HCT116 (cell line): ENCODE data around the gene ITGAL. TPM values are rescaled to one million over a fixed set of nuclear protein-coding genes. Genes with fewer than 3 reads are reported as not detected.

ENCODE experiments used
- ATAC-seq: fragments of 200-7000 bp; cut with Tn5 transposase; 2 replicates; pipeline ENCODE4 v1.9.1; 2020; ENCODE audit warnings: mild to moderate bottlenecking, moderate library complexity
- BruUV-seq: library from RNA; stranded (reverse); fragments of 400-500 nt; replicated peaks from 2 replicates; lab custom pipeline; 2021; lab: Mats Ljungman, UMichigan
- CTCF ChIA-PET: fragments of 300-600 bp; sonication (Branson Sonifier 250); formaldehyde crosslinking; loops from one replicate; lab custom pipeline; 2021; ENCODE audit warnings: antibody characterized with exemption; lab: Charles Lee
- POLR2A ChIA-PET: fragments of 300-600, 350-600 bp; sonication (Branson Sonifier 250); formaldehyde crosslinking; loops from one replicate; lab custom pipeline; 2021; ENCODE audit warnings: antibody characterized with exemption; lab: Charles Lee
- RAD21 ChIA-PET, 2 experiments: fragments of 300-600 bp; sonication (Branson Sonifier 250); formaldehyde crosslinking; loops; one replicate each; lab custom pipeline; 2023; ENCODE audit warnings: low total read pairs in 2 of 2; ENCODE audit not compliant: uncharacterized antibody in 2 of 2, unreplicated experiment in 2 of 2, low non-redundant PET in 1 of 2; lab: Charles Lee
- DNase-seq: peaks from one replicate; pipeline ENCODE4 v3.0.0-alpha.2; 2010; ENCODE audit warnings: low read depth, low spot score
- H2AFZ ChIP-seq: fragments of 200-600 bp; shearing (Covaris generic), sonication (generic); 2 replicates; pipeline ENCODE4 v1.6.1; 2017; ENCODE audit warnings: low read depth, mixed run types, mixed read lengths, antibody characterized with exemption, low read length; ENCODE audit not compliant: poor library complexity, severe bottlenecking
- H3K27ac ChIP-seq: 2 replicates; pipeline ENCODE4 v1.5.1; 2012; ENCODE audit warnings: low read depth, low read length
- H3K27me3 ChIP-seq: fragments of 200-600 bp; sonication (generic); 2 replicates; pipeline ENCODE4 v1.6.1; 2016; ENCODE audit warnings: mixed run types, low read length, mixed read lengths; ENCODE audit not compliant: insufficient read depth
- H3K36me3 ChIP-seq, 2 experiments: fragments of 200-500 bp in 1 of 2; fragments of 200-600 bp in 1 of 2; sonication (Bioruptor generic) in 1 of 2; sonication (generic) in 1 of 2; 2 replicates each; pipeline versions ENCODE4 v1.5.1 to v1.6.1; 2014 to 2016; ENCODE audit warnings: low read length in 2 of 2, inconsistent platforms in 1 of 2, mixed read lengths in 1 of 2, mixed run types in 1 of 2; ENCODE audit not compliant: insufficient read depth in 2 of 2, control insufficient read depth in 1 of 2
- H3K4me1 ChIP-seq, 2 experiments: fragments of 200-600 bp in 1 of 2; sonication (generic) in 1 of 2; 2 replicates each; pipeline versions ENCODE4 v1.5.1 to v1.6.1; 2012 to 2017; ENCODE audit warnings: low read length in 2 of 2, inconsistent platforms in 1 of 2, mild to moderate bottlenecking in 1 of 2, mixed read lengths in 1 of 2, mixed run types in 1 of 2, moderate library complexity in 1 of 2; ENCODE audit not compliant: insufficient read depth in 2 of 2, control insufficient read depth in 1 of 2
- H3K4me2 ChIP-seq: fragments of 200-600 bp; sonication (generic); 2 replicates; pipeline ENCODE4 v1.6.1; 2017; ENCODE audit warnings: mixed run types, low read length, mixed read lengths
- H3K4me3 ChIP-seq, 2 experiments: fragments of 200-600 bp in 1 of 2; sonication (generic) in 1 of 2; replicated peaks in 1 of 2; 2 replicates each; pipeline ENCODE4 v1.5.1; 2011 to 2016; ENCODE audit warnings: low read length in 2 of 2, control low read depth in 1 of 2, low read depth in 1 of 2, mild to moderate bottlenecking in 1 of 2, mixed read lengths in 1 of 2, mixed run types in 1 of 2
- H3K79me2 ChIP-seq: fragments of 200-600 bp; sonication (generic); 2 replicates; pipeline ENCODE4 v1.6.1; 2017; ENCODE audit warnings: mild to moderate bottlenecking, mixed run types, low read length, moderate library complexity, mixed read lengths; ENCODE audit not compliant: insufficient read depth
- H3K9ac ChIP-seq: fragments of 200-600 bp; sonication (generic); 2 replicates; pipeline ENCODE4 v1.6.1; 2016; ENCODE audit warnings: low read length, mixed read lengths
- H3K9me2 ChIP-seq: fragments of 200-600 bp; sonication (generic), shearing (Covaris generic); 2 replicates; pipeline ENCODE4 v1.6.1; 2017; ENCODE audit warnings: mixed run types, mild to moderate bottlenecking, moderate library complexity; ENCODE audit not compliant: insufficient read depth
- H3K9me3 ChIP-seq, 2 experiments: fragments of 200-500 bp in 1 of 2; fragments of 200-600 bp in 1 of 2; sonication (Bioruptor generic) in 1 of 2; sonication (generic) in 1 of 2; 2 replicates each; pipeline ENCODE4 v1.6.1; 2014 to 2017; ENCODE audit warnings: low read length in 2 of 2, mixed read lengths in 2 of 2, inconsistent platforms in 1 of 2, low read depth in 1 of 2, mild to moderate bottlenecking in 1 of 2, mixed run types in 1 of 2, moderate library complexity in 1 of 2; ENCODE audit not compliant: control insufficient read depth in 1 of 2, insufficient read depth in 1 of 2
- H4K20me1 ChIP-seq: fragments of 200-600 bp; sonication (generic), shearing (Covaris generic); 2 replicates; pipeline ENCODE4 v1.6.1; 2017; ENCODE audit warnings: mixed run types, mild to moderate bottlenecking, moderate library complexity; ENCODE audit not compliant: insufficient read depth
- CBX3 ChIP-seq: IDR thresholded peaks from 2 replicates; pipeline ENCODE4 v1.6.1; 2012; ENCODE audit warnings: low read depth
- CEBPB ChIP-seq: IDR thresholded peaks from 2 replicates; pipeline ENCODE4 v1.6.1; 2012; ENCODE audit warnings: low read depth
- EGR1 ChIP-seq: IDR thresholded peaks from 2 replicates; pipeline ENCODE4 v1.6.1; 2012; ENCODE audit warnings: low read depth
- ELF1 ChIP-seq: IDR thresholded peaks from 2 replicates; pipeline ENCODE4 v1.6.1; 2012; ENCODE audit warnings: low read depth, borderline replicate concordance
- EZH2 ChIP-seq: fragments of 200-600 bp; sonication (generic); IDR thresholded peaks from 2 replicates; pipeline ENCODE4 v1.6.1; 2017; ENCODE audit warnings: antibody characterized with exemption, mixed run types
- EZH2phosphoT487 ChIP-seq: fragments of 200-600 bp; IDR thresholded peaks from 2 replicates; pipeline ENCODE4 v1.6.1; 2018; ENCODE audit warnings: antibody characterized with exemption, borderline replicate concordance
- FOSL1 ChIP-seq: IDR thresholded peaks from 2 replicates; pipeline ENCODE4 v1.6.1; 2012; ENCODE audit warnings: low read depth
- POLR2A ChIP-seq: IDR thresholded peaks from 2 replicates; pipeline ENCODE4 v1.7.0; 2011; ENCODE audit warnings: borderline replicate concordance; ENCODE audit not compliant: insufficient read depth, insufficient read length; ENCODE audit errors: extremely low read depth
- POLR2AphosphoS5 ChIP-seq: IDR thresholded peaks from 2 replicates; pipeline ENCODE4 v1.6.1; 2011; ENCODE audit warnings: mild to moderate bottlenecking, low read depth, low read length, moderate library complexity
- RAD21 ChIP-seq: IDR thresholded peaks from 2 replicates; pipeline ENCODE4 v1.6.1; 2012; ENCODE audit warnings: low read depth, mild to moderate bottlenecking
- SIN3A ChIP-seq: IDR thresholded peaks from 2 replicates; pipeline ENCODE4 v1.6.1; 2012; ENCODE audit warnings: low read depth
- SP1 ChIP-seq: IDR thresholded peaks from 2 replicates; pipeline ENCODE4 v1.6.1; 2012; ENCODE audit warnings: low read depth
- SRF ChIP-seq: IDR thresholded peaks from 2 replicates; pipeline ENCODE4 v1.6.1; 2012; ENCODE audit warnings: low read depth
- YY1 ChIP-seq: IDR thresholded peaks from 2 replicates; pipeline ENCODE4 v1.6.1; 2011; ENCODE audit warnings: low read length, low read depth, moderate library complexity, mild to moderate bottlenecking; ENCODE audit not compliant: insufficient replicate concordance; ENCODE audit errors: extremely low read depth
- ZBTB33 ChIP-seq: IDR thresholded peaks from 2 replicates; pipeline ENCODE4 v1.6.1; 2011; ENCODE audit warnings: mild to moderate bottlenecking, low read length, moderate library complexity; ENCODE audit not compliant: insufficient replicate concordance; ENCODE audit errors: extremely low read depth
- ZFX ChIP-seq: fragments of 450-650 bp; IDR thresholded peaks from 2 replicates; pipeline ENCODE4 v1.6.1; 2017
- ZNF274 ChIP-seq: fragments of 200-500 bp; sonication (Bioruptor generic); IDR thresholded peaks from 2 replicates; pipeline ENCODE4 v1.6.1; 2014; ENCODE audit warnings: mild to moderate bottlenecking, low read depth, low read length, inconsistent platforms
- intact Hi-C: fragments of 100-400 bp; cut with micrococcal nuclease; formaldehyde crosslinking; loops from 2 replicates; pipeline ENCODE4 v1.10.0; 2022
- total RNA-seq: library from RNA; stranded (reverse); gene quantifications from one replicate; pipeline ENCODE4 v1.2.1, GENCODE V29; 2021; ENCODE audit not compliant: unreplicated experiment
- TF ChIP-seq, protein P1 (sequence below): IDR thresholded peaks from 2 replicates; pipeline ENCODE4 v1.6.1; 2012
- TF ChIP-seq, protein P2 (sequence below): IDR thresholded peaks from 2 replicates; pipeline ENCODE4 v1.6.1; 2012
- TF ChIP-seq, protein P3 (sequence below): IDR thresholded peaks from 2 replicates; pipeline ENCODE4 v1.6.1; 2012; ENCODE audit warnings: low read depth

The ITGAL gene
- total RNA-seq, 1 experiment from 2014 or later, result 1.4 TPM

- no TSS peak for BruUV-seq
- no peaks in the 10 kb centered on the region; a peak in 1 of 4 replicates for H3K36me3 ChIP-seq
- H3K27me3 ChIP-seq, result no peaks in the 10 kb centered on the region
- peak within 1 kb of the TSS; percentile 98 for H3K4me2 ChIP-seq
- peak within 1 kb of the TSS; percentile 83 to 90 for H3K4me3 ChIP-seq
- H4K20me1 ChIP-seq, result no peaks in the 10 kb centered on the region
- ATAC-seq, result peak; percentile 85
- H3K27ac ChIP-seq, result peak within 1 kb of the TSS; percentile 87
- peak; percentile 93 for DNase-seq
- H3K9me3 ChIP-seq, result no peaks in the 10 kb centered on the region
- H3K4me1 ChIP-seq, result peaks cover 9 to 39% of the 10 kb centered on the region in 2 experiments; a peak in 3 of 4 replicates
- no peaks in the 10 kb centered on the region for H3K79me2 ChIP-seq
- H2AFZ ChIP-seq, result peak within 1 kb of the TSS; percentile 97
- RAD21 ChIA-PET, result interaction anchor here (0.5 to 1.9 kb wide), 3 partner anchors 13 to 330 kb away, joined by 3 to 5 read pairs (median 4); partner anchors contain the start of genes DCTPP1 (in 1 of the 2) and ZNF764 (in 1 of the 2)
- peak within 1 kb of the TSS; percentile 78 for H3K9ac ChIP-seq
- intact Hi-C loops, result loop anchor here (5.0 kb wide), 1 partner anchor 56 kb away; no protein-coding TSS in a partner anchor
- H3K9me2 ChIP-seq, result no peaks in the 10 kb centered on the region
- POLR2A ChIA-PET, result interaction anchor here (0.9 to 2.5 kb wide), 2 partner anchors 14 to 62 kb away, joined by 3 to 21 read pairs; partner anchors contain the start of gene ZNF764
- CTCF ChIA-PET, result interaction anchor here (0.9 to 1.9 kb wide), 4 partner anchors 13 to 142 kb away, joined by 3 to 8 read pairs (median 4); partner anchors contain the start of genes DCTPP1 and ZNF764
- TF ChIP-seq EGR1 (peak; percentile 89), ZBTB33 (no peak), ZFX (peak; percentile 83), YY1 (peak; percentile 98), CBX3 (no peak), POLR2A (peak; percentile 47), RAD21 (no peak), SRF (no peak), EZH2 (no peak), SP1 (peak; percentile 91), ZNF274 (no peak), CEBPB (no peak), EZH2phosphoT487 (no peak), SIN3A (peak; percentile 98), FOSL1 (no peak), POLR2AphosphoS5 (peak; percentile 46), ELF1 (no peak; the same call in 1 of the 2 replicates)
- TF ChIP-seq, protein P1, sequence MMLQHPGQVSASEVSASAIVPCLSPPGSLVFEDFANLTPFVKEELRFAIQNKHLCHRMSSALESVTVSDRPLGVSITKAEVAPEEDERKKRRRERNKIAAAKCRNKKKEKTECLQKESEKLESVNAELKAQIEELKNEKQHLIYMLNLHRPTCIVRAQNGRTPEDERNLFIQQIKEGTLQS, result no peak
- TF ChIP-seq, protein P2, sequence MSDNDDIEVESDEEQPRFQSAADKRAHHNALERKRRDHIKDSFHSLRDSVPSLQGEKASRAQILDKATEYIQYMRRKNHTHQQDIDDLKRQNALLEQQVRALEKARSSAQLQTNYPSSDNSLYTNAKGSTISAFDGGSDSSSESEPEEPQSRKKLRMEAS, result peak; percentile 78
- TF ChIP-seq, protein P3, sequence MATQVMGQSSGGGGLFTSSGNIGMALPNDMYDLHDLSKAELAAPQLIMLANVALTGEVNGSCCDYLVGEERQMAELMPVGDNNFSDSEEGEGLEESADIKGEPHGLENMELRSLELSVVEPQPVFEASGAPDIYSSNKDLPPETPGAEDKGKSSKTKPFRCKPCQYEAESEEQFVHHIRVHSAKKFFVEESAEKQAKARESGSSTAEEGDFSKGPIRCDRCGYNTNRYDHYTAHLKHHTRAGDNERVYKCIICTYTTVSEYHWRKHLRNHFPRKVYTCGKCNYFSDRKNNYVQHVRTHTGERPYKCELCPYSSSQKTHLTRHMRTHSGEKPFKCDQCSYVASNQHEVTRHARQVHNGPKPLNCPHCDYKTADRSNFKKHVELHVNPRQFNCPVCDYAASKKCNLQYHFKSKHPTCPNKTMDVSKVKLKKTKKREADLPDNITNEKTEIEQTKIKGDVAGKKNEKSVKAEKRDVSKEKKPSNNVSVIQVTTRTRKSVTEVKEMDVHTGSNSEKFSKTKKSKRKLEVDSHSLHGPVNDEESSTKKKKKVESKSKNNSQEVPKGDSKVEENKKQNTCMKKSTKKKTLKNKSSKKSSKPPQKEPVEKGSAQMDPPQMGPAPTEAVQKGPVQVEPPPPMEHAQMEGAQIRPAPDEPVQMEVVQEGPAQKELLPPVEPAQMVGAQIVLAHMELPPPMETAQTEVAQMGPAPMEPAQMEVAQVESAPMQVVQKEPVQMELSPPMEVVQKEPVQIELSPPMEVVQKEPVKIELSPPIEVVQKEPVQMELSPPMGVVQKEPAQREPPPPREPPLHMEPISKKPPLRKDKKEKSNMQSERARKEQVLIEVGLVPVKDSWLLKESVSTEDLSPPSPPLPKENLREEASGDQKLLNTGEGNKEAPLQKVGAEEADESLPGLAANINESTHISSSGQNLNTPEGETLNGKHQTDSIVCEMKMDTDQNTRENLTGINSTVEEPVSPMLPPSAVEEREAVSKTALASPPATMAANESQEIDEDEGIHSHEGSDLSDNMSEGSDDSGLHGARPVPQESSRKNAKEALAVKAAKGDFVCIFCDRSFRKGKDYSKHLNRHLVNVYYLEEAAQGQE, result no peak
These were observed 99.1 kb downstream of the ITGAL start, which contains the start of gene ZNF688 for GRCh38 chr16:30571445-30572322. ZNF688 (minus strand) TSS chr16:30571714; CDS start chr16:30571629, 85 bp downstream.
